HS-5 (cell line): Measurements from ENCODE around the gene PRMT5.

ENCODE experiments used
- DNase-seq: peaks from one replicate; pipeline ENCODE4 v3.0.0-alpha.2; 2012; ENCODE audit warnings: low read depth

Gene PRMT5

DNA sequence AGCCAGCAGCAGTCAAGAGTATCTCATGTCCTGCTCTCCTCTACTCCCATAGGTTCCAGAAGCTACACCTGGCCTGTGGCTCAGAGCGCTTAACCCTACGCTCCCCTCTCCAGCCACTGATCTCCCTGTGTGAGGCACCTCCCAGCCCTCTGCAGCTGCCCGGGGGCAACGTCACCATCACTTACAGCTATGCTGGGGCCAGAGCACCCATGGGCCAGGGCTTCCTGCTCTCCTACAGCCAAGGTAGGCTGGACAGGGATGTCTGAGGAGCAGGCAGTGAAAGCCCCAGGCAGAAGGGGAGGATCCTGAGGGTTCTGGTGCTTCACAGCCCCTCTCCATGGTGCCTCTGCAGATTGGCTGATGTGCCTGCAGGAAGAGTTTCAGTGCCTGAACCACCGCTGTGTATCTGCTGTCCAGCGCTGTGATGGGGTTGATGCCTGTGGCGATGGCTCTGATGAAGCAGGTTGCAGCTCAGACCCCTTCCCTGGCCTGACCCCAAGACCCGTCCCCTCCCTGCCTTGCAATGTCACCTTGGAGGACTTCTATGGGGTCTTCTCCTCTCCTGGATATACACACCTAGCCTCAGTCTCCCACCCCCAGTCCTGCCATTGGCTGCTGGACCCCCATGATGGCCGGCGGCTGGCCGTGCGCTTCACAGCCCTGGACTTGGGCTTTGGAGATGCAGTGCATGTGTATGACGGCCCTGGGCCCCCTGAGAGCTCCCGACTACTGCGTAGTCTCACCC is 54.0 kb downstream of the PRMT5 start:
- DNase-seq = no peak

DNA sequence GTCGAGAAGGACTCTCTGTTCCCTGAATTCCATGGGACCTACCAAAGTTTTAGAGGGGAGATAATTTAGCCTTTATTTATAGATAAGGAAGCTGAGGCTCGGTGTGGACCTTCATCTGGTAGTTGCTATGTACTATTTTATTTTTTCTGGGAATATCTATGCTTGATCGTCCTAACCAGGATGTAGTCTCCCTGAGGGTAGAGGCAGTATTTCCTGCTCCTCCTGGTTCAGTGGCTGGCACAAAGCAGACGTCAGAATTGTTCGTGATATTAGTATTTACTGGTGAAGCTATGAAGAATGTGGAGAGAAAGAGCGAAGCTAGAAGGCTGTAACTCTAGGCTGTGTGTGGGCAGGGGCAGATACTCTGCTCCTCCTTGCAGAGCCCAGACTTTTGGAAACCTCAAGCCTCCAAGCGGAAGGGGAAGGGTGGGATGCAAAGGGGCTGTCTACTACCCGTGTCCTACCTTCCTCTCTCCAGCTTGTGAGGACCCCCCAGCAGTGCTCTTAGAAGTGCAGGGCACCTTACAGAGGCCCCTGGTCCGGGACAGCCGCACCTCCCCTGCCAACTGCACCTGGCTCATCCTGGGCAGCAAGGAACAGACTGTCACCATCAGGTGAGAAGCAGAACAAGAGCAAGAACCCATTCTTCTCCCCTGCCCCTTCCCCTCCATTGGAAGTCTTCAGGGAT is 56.2 kb downstream of the PRMT5 start:
- no peak for DNase-seq

DNA sequence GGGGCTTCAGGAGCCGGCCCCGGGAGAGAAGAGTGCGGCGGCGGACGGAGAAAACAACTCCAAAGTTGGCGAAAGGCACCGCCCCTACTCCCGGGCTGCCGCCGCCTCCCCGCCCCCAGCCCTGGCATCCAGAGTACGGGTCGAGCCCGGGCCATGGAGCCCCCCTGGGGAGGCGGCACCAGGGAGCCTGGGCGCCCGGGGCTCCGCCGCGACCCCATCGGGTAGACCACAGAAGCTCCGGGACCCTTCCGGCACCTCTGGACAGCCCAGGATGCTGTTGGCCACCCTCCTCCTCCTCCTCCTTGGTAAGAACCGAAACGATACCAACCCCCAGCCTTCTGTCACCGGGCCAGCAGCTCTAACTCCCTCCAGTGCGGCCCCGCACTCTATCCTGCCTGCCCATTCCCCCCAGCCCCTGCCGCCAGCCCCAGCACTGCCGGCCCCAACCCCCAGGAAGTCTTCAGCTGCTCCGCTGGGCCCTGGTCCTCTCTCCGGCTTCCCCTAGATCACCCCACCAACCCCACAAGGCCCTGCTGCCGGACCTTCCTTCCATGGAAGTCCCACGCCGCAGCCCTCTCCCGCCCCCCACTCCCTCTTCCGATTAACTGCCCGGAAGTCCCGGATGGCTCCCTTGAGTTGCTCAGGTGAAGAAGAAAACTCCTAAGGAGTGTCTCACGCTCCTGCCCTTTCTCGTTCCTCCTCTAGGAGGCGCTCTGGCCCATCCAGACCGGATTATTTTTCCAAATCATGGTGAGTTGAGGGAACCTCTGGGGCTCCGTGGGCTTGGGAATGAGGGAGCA is 56.9 kb downstream of the PRMT5 start:
- DNase-seq = no peak

DNA sequence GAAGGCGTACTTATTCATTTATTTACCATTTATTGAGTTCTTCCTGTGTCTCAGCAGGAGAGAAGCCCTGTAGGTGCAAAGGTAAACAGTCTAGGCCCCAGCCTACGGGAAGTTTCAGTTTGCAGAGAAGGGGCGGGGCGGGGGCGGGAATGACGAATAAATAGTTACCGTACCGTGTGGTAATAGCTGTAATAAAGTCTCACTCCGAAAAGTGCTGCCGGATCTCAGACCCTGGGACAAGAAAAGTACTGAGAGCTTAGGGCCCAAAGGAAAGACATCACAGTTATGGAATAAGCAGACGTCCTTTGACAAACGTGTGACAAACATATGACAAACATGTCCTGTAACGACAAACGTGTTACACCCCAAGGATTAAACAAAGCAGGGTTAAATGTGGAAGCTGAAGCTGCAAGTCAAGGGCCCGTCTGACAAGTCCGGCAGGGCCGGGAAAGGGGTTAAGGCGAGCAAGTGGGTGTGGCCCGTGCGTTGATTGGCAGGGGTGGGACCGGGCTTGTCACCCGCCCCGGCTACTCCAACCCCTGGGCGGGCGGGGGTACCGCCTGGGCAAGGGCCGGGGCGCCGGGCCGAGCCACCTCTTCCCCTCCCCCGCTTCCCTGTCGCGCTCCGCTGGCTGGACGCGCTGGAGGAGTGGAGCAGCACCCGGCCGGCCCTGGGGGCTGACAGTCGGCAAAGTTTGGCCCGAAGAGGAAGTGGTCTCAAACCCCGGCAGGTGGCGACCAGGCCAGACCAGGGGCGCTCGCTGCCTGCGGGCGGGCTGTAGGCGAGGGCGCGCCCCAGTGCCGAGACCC is 57.7 kb downstream of the PRMT5 start, which contains the start of gene LRP10:
Gene LRP10, plus strand, starts transcription at position 517 of the 809 bp plus-strand sequence. CDS start 564 bp downstream, outside the sequence.
- peak; percentile 64 for DNase-seq

DNA sequence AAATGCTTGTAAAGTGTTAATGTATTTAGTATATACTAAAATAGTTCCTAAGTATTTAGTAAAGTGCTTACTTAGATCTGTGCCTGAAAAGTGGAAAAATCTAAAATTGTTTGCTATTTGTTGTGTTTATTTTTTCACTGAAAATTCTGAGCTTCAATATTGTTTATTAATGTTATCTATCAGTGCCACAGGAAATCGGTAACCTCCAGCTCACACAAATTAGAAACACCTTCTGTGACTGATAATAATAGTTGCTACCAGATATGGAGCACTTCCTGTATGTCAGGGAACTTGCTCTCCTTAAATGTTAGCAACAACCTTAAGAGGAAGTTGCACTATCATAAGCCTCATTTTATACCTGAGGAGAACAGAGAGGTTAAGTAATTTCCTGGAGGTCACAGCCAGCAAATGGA is 58.4 kb downstream of the PRMT5 start:
- DNase-seq = no peak
